ENCODE data around the gene TOR1A.
"Not testable (repeated sequence)": the region's sequence is repeated elsewhere in the genome, so short reads cannot be mapped to it uniquely, and the experiment has no call there.

The TOR1A gene

DNA sequence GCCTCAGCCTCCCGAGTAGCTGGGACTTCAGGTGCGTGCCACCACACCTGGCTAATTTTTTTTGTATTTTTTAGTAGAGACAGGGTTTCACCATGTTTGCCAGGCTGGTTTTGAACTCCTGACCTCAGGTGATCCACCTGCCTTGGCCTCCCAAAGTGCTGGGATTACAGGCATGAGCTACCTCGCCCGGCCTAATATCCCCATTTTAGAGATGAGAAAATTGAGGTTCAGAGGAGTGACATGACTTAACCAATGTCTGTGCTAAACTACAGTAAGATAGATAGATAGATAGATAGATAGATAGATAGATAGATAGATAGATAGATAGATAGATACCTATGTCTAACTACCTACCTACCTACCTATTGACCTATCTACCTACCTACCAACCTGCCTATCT lies 47.8 kb downstream of the TOR1A start:
- not testable (repeated sequence) for H3K27me3 ChIP-seq (ENCODE audit: control insufficient read depth, insufficient read depth, low read length); H3K9ac ChIP-seq (ENCODE audit: low read depth, low read length); H3K9me3 ChIP-seq (replicated peaks; ENCODE audit: low read length); H3K4me2 ChIP-seq (ENCODE audit: low read length); H3K4me3 ChIP-seq (ENCODE audit: low read length); H3K36me3 ChIP-seq (ENCODE audit: insufficient read depth, low read length)
- H3K4me1 ChIP-seq (ENCODE audit: control insufficient read depth, insufficient read depth, low read length) = peaks cover 21% of the 10 kb centered on the region

- no peaks in the 10 kb centered on the region for H3K9me3 ChIP-seq (replicated peaks; ENCODE audit: low read length)
- peaks cover 8% of the 10 kb centered on the region for H3K27me3 ChIP-seq (ENCODE audit: control insufficient read depth, insufficient read depth, low read length)
- H3K4me3 ChIP-seq (ENCODE audit: low read length) = no peak overlapping the region
- no peak overlapping the region for H3K4me2 ChIP-seq (ENCODE audit: low read length)
- H3K4me1 ChIP-seq (ENCODE audit: control insufficient read depth, insufficient read depth, low read length) = peaks cover 21% of the 10 kb centered on the region
- H3K36me3 ChIP-seq (ENCODE audit: insufficient read depth, low read length) = no peaks in the 10 kb centered on the region
- H3K9ac ChIP-seq (ENCODE audit: low read depth, low read length) = no peak overlapping the region
Measured at GRCh38 chr9:129775448-129775798, 48.5 kb downstream of the TOR1A start.

- Histone ChIP-seq H3K4me2 (ENCODE audit: low read length) (no peak overlapping the region), H3K9ac (ENCODE audit: low read depth, low read length) (no peak overlapping the region), H3K4me3 (ENCODE audit: low read length) (no peak overlapping the region), H3K9me3 (replicated peaks; ENCODE audit: low read length) (no peaks in the 10 kb centered on the region), H3K27me3 (ENCODE audit: control insufficient read depth, insufficient read depth, low read length) (peaks cover 6% of the 10 kb centered on the region), H3K4me1 (ENCODE audit: control insufficient read depth, insufficient read depth, low read length) (peaks cover 21% of the 10 kb centered on the region), H3K36me3 (ENCODE audit: insufficient read depth, low read length) (no peaks in the 10 kb centered on the region)
Measured at GRCh38 chr9:129774791-129775447, 49.0 kb downstream of the TOR1A start.

GRCh38 chr9:129773262-129774048 lies 50.5 kb downstream of the TOR1A start:
- Histone ChIP-seq H3K4me3 (ENCODE audit: low read length) (no peak overlapping the region), H3K27me3 (ENCODE audit: control insufficient read depth, insufficient read depth, low read length) (peaks cover 6% of the 10 kb centered on the region), H3K4me1 (ENCODE audit: control insufficient read depth, insufficient read depth, low read length) (peaks cover 21% of the 10 kb centered on the region)

GRCh38 chr9:129770741-129771140 lies 53.2 kb downstream of the TOR1A start:
- H3K4me1 ChIP-seq (ENCODE audit: control insufficient read depth, insufficient read depth, low read length) = peaks cover 7% of the 10 kb centered on the region
- H3K4me2 ChIP-seq (ENCODE audit: low read length) = no peak overlapping the region
- no peaks in the 10 kb centered on the region for H3K36me3 ChIP-seq (ENCODE audit: insufficient read depth, low read length)
- no peak overlapping the region for H3K9ac ChIP-seq (ENCODE audit: low read depth, low read length)
- no peak overlapping the region for H3K4me3 ChIP-seq (ENCODE audit: low read length)
- peaks cover 10% of the 10 kb centered on the region for H3K27me3 ChIP-seq (ENCODE audit: control insufficient read depth, insufficient read depth, low read length)
- H3K9me3 ChIP-seq (replicated peaks; ENCODE audit: low read length) = no peaks in the 10 kb centered on the region

More at GRCh38 chr9:129773262-129774048, 50.5 kb downstream of the TOR1A start:
- no peak overlapping the region for H3K9ac ChIP-seq (ENCODE audit: low read depth, low read length)
- H3K4me2 ChIP-seq (ENCODE audit: low read length) = no peak overlapping the region
- H3K9me3 ChIP-seq (replicated peaks; ENCODE audit: low read length) = no peaks in the 10 kb centered on the region
- no peaks in the 10 kb centered on the region for H3K36me3 ChIP-seq (ENCODE audit: insufficient read depth, low read length)

DNA sequence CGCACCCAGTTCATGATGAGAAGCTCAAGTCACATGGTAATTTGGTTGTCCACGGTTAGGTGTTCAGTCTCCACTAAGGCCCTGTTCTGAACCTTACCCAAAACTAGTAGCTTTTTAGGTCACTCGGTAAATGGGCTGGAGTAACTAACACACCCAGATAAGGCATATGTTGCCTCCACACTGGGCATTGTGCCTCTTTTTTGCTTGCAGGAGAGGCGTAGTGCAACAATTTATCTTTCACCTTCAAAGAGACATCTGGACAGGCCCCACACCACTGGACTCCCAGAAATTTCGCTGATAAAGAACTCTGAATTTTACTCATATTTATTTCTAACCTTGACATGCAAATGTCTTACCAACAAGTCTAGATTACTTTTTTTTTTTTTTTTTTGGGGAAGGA lies 54.3 kb downstream of the TOR1A start:
- H3K36me3 ChIP-seq (ENCODE audit: insufficient read depth, low read length) = no peaks in the 10 kb centered on the region
- no peak overlapping the region for H3K9ac ChIP-seq (ENCODE audit: low read depth, low read length)
- peaks cover 10% of the 10 kb centered on the region for H3K27me3 ChIP-seq (ENCODE audit: control insufficient read depth, insufficient read depth, low read length)
- H3K4me3 ChIP-seq (ENCODE audit: low read length) = no peak overlapping the region
- H3K4me2 ChIP-seq (ENCODE audit: low read length) = no peak overlapping the region
- H3K9me3 ChIP-seq (replicated peaks; ENCODE audit: low read length) = no peaks in the 10 kb centered on the region
- H3K4me1 ChIP-seq (ENCODE audit: control insufficient read depth, insufficient read depth, low read length) = peaks cover 7% of the 10 kb centered on the region

- Histone ChIP-seq H3K4me2 (ENCODE audit: low read length) (no peak overlapping the region), H3K27me3 (ENCODE audit: control insufficient read depth, insufficient read depth, low read length) (peaks cover 10% of the 10 kb centered on the region), H3K4me3 (ENCODE audit: low read length) (no peak overlapping the region), H3K4me1 (ENCODE audit: control insufficient read depth, insufficient read depth, low read length) (peaks cover 5% of the 10 kb centered on the region), H3K9me3 (replicated peaks; ENCODE audit: low read length) (no peaks in the 10 kb centered on the region), H3K9ac (ENCODE audit: low read depth, low read length) (no peak overlapping the region), H3K36me3 (ENCODE audit: insufficient read depth, low read length) (no peaks in the 10 kb centered on the region)
Measured at GRCh38 chr9:129768486-129768885, 55.5 kb downstream of the TOR1A start.

GRCh38 chr9:129765764-129766317 lies 58.1 kb downstream of the TOR1A start:
- H3K36me3 ChIP-seq (ENCODE audit: insufficient read depth, low read length) = no peaks in the 10 kb centered on the region
- H3K9ac ChIP-seq (ENCODE audit: low read depth, low read length) = no peak overlapping the region
- peaks cover 27% of the 10 kb centered on the region for H3K4me1 ChIP-seq (ENCODE audit: control insufficient read depth, insufficient read depth, low read length)
- no peak overlapping the region for H3K4me2 ChIP-seq (ENCODE audit: low read length)
- H3K9me3 ChIP-seq (replicated peaks; ENCODE audit: low read length) = no peaks in the 10 kb centered on the region
- peaks cover 9% of the 10 kb centered on the region for H3K27me3 ChIP-seq (ENCODE audit: control insufficient read depth, insufficient read depth, low read length)
- H3K4me3 ChIP-seq (ENCODE audit: low read length) = no peak overlapping the region

- peak overlapping the region; percentile 27 for H3K4me2 ChIP-seq (ENCODE audit: low read length)
- H3K4me3 ChIP-seq (ENCODE audit: low read length) = no peak overlapping the region
- H3K9me3 ChIP-seq (replicated peaks; ENCODE audit: low read length) = no peaks in the 10 kb centered on the region
- H3K27me3 ChIP-seq (ENCODE audit: control insufficient read depth, insufficient read depth, low read length) = peaks cover 4% of the 10 kb centered on the region
- H3K9ac ChIP-seq (ENCODE audit: low read depth, low read length) = peak overlapping the region; percentile 20
- no peaks in the 10 kb centered on the region for H3K36me3 ChIP-seq (ENCODE audit: insufficient read depth, low read length)
- peaks cover 27% of the 10 kb centered on the region for H3K4me1 ChIP-seq (ENCODE audit: control insufficient read depth, insufficient read depth, low read length)
Measured at GRCh38 chr9:129762985-129763926, 60.7 kb downstream of the TOR1A start.

All from skeletal muscle satellite cell (primary cell).